Globus pallidus (tissue), 1 donor: ENCODE measurements around the gene STRADA.

Source experiments
- DNase-seq: peaks from one replicate; pipeline ENCODE4 v3.0.0-alpha.2; 2015; ENCODE audit warnings: low spot score

STRADA gene

GRCh38 chr17:63700528-63701455, 40.8 kb downstream of the STRADA start:
- no peak for DNase-seq

- DNase-seq = no peak
These were observed 41.7 kb downstream of the STRADA start, which contains the start of gene LIMD2 for GRCh38 chr17:63699638-63700527. Gene LIMD2 (minus strand): TSS chr17:63700125. CDS start chr17:63699298, 827 bp downstream.

GRCh38 chr17:63698886-63699637, 42.5 kb downstream of the STRADA start:
- no peak for DNase-seq

- no peak for DNase-seq
These were observed 43.2 kb downstream of the STRADA start for GRCh38 chr17:63698381-63698885.

- no peak for DNase-seq
These were observed 44.0 kb downstream of the STRADA start for GRCh38 chr17:63697341-63698286.

- DNase-seq = no peak
These were observed 45.1 kb downstream of the STRADA start for GRCh38 chr17:63696381-63696961.

GRCh38 chr17:63695889-63696288, 45.7 kb downstream of the STRADA start:
- no peak for DNase-seq

- DNase-seq = no peak
These were observed 46.4 kb downstream of the STRADA start for GRCh38 chr17:63694950-63695773.

GRCh38 chr17:63694229-63694949, 47.2 kb downstream of the STRADA start:
- no peak for DNase-seq

- DNase-seq = no peak
These were observed 48.0 kb downstream of the STRADA start for GRCh38 chr17:63693411-63694113.

GRCh38 chr17:63692195-63692816, 49.3 kb downstream of the STRADA start:
- no peak for DNase-seq

- no peak for DNase-seq
These were observed 52.1 kb downstream of the STRADA start for GRCh38 chr17:63689479-63689878.

- DNase-seq = no peak
These were observed 53.1 kb downstream of the STRADA start for GRCh38 chr17:63688396-63689020.

- DNase-seq = no peak
These were observed 55.4 kb downstream of the STRADA start for GRCh38 chr17:63686138-63686685.

- DNase-seq = no peak
These were observed 56.0 kb downstream of the STRADA start for GRCh38 chr17:63685578-63685977.

- no peak for DNase-seq
These were observed 56.6 kb downstream of the STRADA start for GRCh38 chr17:63685041-63685440.

GRCh38 chr17:63682981-63683380, 58.6 kb downstream of the STRADA start:
- DNase-seq = no peak
